ENCODE results near the gene SS18L1.

The SS18L1 gene

GRCh38 chr20:62191781-62192559, 48.4 kb downstream of the SS18L1 start:
- peaks cover 10% of the 10 kb centered on the region; the same call in 1 of the 2 replicates for H3K36me3 ChIP-seq (ENCODE audit: insufficient read depth, low read length)
- no peak for TF ChIP-seq FOXP2 (optimal IDR thresholded peaks at IDR 0.05; ENCODE audit: control extremely low read depth, extremely low read length, insufficient read depth)
- no peak for TF ChIP-seq POLR2AphosphoS5 (IDR thresholded peaks at IDR 0.05; ENCODE audit: borderline replicate concordance, low read depth, low read length)
- no peak for TF ChIP-seq EZH2 (IDR thresholded peaks at IDR 0.05)
- DNase-seq (ENCODE audit: low read depth, low spot score) = no peak
- H3K9me3 ChIP-seq (ENCODE audit: low read depth, low read length) = no peaks in the 10 kb centered on the region
- H3K4me3 ChIP-seq = no peak overlapping the region
- H3K9ac ChIP-seq (ENCODE audit: insufficient read length) = no peak overlapping the region
- H3K27ac ChIP-seq = no peak overlapping the region

GRCh38 chr20:62192635-62193034, 49.1 kb downstream of the SS18L1 start:
- TF ChIP-seq FOXP2 (optimal IDR thresholded peaks at IDR 0.05; ENCODE audit: control extremely low read depth, extremely low read length, insufficient read depth) = no peak
- no peak for TF ChIP-seq POLR2AphosphoS5 (IDR thresholded peaks at IDR 0.05; ENCODE audit: borderline replicate concordance, low read depth, low read length)
- TF ChIP-seq EZH2 (IDR thresholded peaks at IDR 0.05) = no peak
- no peak for DNase-seq (ENCODE audit: low read depth, low spot score)
- H3K9ac ChIP-seq (ENCODE audit: insufficient read length) = no peak overlapping the region
- no peaks in the 10 kb centered on the region for H3K9me3 ChIP-seq (ENCODE audit: low read depth, low read length)
- H3K4me3 ChIP-seq = no peak overlapping the region
- no peak overlapping the region for H3K27ac ChIP-seq
- peaks cover 11% of the 10 kb centered on the region; the same call in 1 of the 2 replicates for H3K36me3 ChIP-seq (ENCODE audit: insufficient read depth, low read length)

DNA sequence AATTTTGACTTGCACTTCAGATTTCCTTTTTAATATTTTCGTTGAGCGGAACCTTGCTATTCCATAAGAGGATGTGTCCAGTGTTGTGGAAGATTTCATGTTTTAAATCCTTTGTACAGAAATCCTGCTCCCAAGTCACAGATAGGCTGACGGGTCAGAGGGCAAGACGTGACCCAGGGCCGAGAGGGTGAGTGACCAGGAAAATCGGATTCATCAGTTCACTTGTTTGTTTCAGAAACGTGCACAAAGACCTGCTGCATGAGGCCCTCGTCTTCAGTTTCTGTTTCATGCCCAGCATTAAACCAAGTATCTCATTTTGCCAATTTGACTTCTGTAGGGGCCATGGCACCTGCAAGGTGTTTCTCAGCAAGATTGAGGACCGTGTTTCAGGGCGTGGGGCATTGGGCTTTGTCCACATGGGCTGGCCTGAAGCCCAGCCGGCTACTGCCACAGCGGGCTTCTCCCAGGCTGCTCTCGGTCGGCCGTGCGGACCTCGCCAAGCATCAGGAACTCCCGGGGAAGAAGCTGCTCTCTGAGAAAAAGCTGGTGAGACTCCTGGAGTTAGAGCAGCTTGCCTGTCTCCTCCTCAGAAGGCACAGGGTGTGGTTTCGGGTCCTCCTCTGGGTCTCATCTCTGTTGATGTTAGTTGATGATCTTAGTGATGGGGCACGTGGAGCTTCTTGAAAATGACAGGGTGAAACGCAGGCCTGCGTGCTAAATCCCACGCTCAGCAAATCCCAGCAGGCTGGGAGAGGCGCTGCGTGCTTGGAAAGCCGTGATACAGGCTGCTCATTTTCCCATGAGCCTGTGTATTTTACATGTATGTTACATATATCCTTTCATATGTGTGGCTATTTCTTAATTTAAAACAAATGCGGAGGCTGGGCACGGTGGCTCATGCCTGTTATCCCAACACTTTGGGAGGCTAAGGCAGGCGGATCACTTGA, 49.8 kb downstream of the SS18L1 start:
- no peak overlapping the region for H3K9ac ChIP-seq (ENCODE audit: insufficient read length)
- peaks cover 18% of the 10 kb centered on the region; the same call in 1 of the 2 replicates for H3K36me3 ChIP-seq (ENCODE audit: insufficient read depth, low read length)
- H3K4me3 ChIP-seq = no peak overlapping the region
- H3K27ac ChIP-seq = no peak overlapping the region
- no peak for DNase-seq (ENCODE audit: low read depth, low spot score)
- H3K9me3 ChIP-seq (ENCODE audit: low read depth, low read length) = no peaks in the 10 kb centered on the region
- TF ChIP-seq EZH2 (IDR thresholded peaks at IDR 0.05) = no peak
- TF ChIP-seq FOXP2 (optimal IDR thresholded peaks at IDR 0.05; ENCODE audit: control extremely low read depth, extremely low read length, insufficient read depth) = no peak

GRCh38 chr20:62195075-62195405, 51.5 kb downstream of the SS18L1 start:
- no peak overlapping the region for H3K4me3 ChIP-seq
- H3K27ac ChIP-seq = no peak overlapping the region
- TF ChIP-seq EZH2 (IDR thresholded peaks at IDR 0.05) (no peak), FOXP2 (optimal IDR thresholded peaks at IDR 0.05; ENCODE audit: control extremely low read depth, extremely low read length, insufficient read depth) (no peak), POLR2AphosphoS5 (IDR thresholded peaks at IDR 0.05; ENCODE audit: borderline replicate concordance, low read depth, low read length) (no peak)
- no peak overlapping the region for H3K9ac ChIP-seq (ENCODE audit: insufficient read length)
- no peaks in the 10 kb centered on the region for H3K9me3 ChIP-seq (ENCODE audit: low read depth, low read length)
- peaks cover 23% of the 10 kb centered on the region; the same call in 1 of the 2 replicates for H3K36me3 ChIP-seq (ENCODE audit: insufficient read depth, low read length)
- DNase-seq (ENCODE audit: low read depth, low spot score) = no peak

DNA sequence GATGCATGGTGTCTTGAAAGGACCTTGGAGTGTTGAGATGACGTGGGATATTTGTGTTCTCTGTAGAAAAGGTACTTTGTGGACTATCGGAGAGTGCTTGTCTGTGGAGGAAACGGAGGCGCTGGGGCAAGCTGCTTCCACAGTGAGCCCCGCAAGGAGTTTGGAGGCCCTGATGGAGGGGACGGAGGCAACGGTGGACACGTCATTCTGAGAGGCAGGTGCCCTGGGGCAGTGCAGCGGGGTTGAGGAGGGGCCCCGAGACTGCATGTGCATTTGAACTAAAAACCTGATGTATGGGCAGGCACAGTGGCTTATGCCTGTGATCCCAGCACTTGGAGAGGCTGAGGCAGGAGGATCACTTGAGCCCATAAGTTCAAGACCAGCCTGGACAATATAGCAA, 52.2 kb downstream of the SS18L1 start:
- peaks cover 30% of the 10 kb centered on the region for H3K36me3 ChIP-seq (ENCODE audit: insufficient read depth, low read length)
- no peak overlapping the region for H3K27ac ChIP-seq
- DNase-seq (ENCODE audit: low read depth, low spot score) = no peak
- no peaks in the 10 kb centered on the region for H3K9me3 ChIP-seq (ENCODE audit: low read depth, low read length)
- TF ChIP-seq POLR2AphosphoS5 (IDR thresholded peaks at IDR 0.05; ENCODE audit: borderline replicate concordance, low read depth, low read length) (no peak), FOXP2 (optimal IDR thresholded peaks at IDR 0.05; ENCODE audit: control extremely low read depth, extremely low read length, insufficient read depth) (no peak), EZH2 (IDR thresholded peaks at IDR 0.05) (no peak)
- H3K9ac ChIP-seq (ENCODE audit: insufficient read length) = no peak overlapping the region
- H3K4me3 ChIP-seq = no peak overlapping the region

DNA sequence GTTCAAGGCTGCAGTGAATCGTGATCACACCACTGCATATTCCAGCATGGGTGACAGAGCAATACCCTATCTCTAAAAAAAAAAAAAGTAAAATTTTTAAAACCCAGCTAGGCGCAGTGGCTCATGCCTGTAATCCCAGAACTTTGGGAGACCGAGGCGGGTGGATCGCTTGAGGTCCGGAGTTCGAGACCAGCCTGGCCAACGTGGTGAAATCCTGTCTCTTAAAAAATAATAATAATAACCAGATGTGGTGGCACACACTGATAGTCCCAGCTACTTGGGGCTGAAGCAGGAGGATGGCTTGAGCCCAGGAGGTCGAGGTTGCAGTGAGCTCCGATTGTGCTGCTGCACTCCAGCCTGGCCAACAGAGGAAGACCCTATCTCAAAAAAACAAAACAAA, 52.7 kb downstream of the SS18L1 start:
- H3K9me3 ChIP-seq (ENCODE audit: low read depth, low read length) = no peaks in the 10 kb centered on the region
- DNase-seq (ENCODE audit: low read depth, low spot score) = no peak
- H3K9ac ChIP-seq (ENCODE audit: insufficient read length) = no peak overlapping the region
- no peak overlapping the region for H3K4me3 ChIP-seq
- TF ChIP-seq POLR2AphosphoS5 (IDR thresholded peaks at IDR 0.05; ENCODE audit: borderline replicate concordance, low read depth, low read length) = no peak
- no peak for TF ChIP-seq EZH2 (IDR thresholded peaks at IDR 0.05)
- no peak for TF ChIP-seq FOXP2 (optimal IDR thresholded peaks at IDR 0.05; ENCODE audit: control extremely low read depth, extremely low read length, insufficient read depth)
- H3K27ac ChIP-seq = no peak overlapping the region
- H3K36me3 ChIP-seq (ENCODE audit: insufficient read depth, low read length) = peaks cover 34% of the 10 kb centered on the region

- Histone ChIP-seq H3K36me3 (ENCODE audit: insufficient read depth, low read length) (peaks cover 34% of the 10 kb centered on the region), H3K4me3 (no peak overlapping the region)
- DNase-seq (ENCODE audit: low read depth, low spot score) = no peak
These were observed 53.7 kb downstream of the SS18L1 start for GRCh38 chr20:62197311-62197710.

GRCh38 chr20:62197801-62198200, 54.2 kb downstream of the SS18L1 start:
- peaks cover 34% of the 10 kb centered on the region for H3K36me3 ChIP-seq (ENCODE audit: insufficient read depth, low read length)
- no peak for DNase-seq (ENCODE audit: low read depth, low spot score)
- H3K9me3 ChIP-seq (ENCODE audit: low read depth, low read length) = no peaks in the 10 kb centered on the region
- no peak overlapping the region for H3K27ac ChIP-seq
- TF ChIP-seq POLR2AphosphoS5 (IDR thresholded peaks at IDR 0.05; ENCODE audit: borderline replicate concordance, low read depth, low read length) (no peak), EZH2 (IDR thresholded peaks at IDR 0.05) (no peak), FOXP2 (optimal IDR thresholded peaks at IDR 0.05; ENCODE audit: control extremely low read depth, extremely low read length, insufficient read depth) (no peak)
- no peak overlapping the region for H3K4me3 ChIP-seq
- no peak overlapping the region for H3K9ac ChIP-seq (ENCODE audit: insufficient read length)

More at GRCh38 chr20:62197311-62197710, 53.7 kb downstream of the SS18L1 start:
- Histone ChIP-seq H3K9me3 (ENCODE audit: low read depth, low read length) (no peaks in the 10 kb centered on the region), H3K27ac (no peak overlapping the region), H3K9ac (ENCODE audit: insufficient read length) (no peak overlapping the region)
- TF ChIP-seq POLR2AphosphoS5 (IDR thresholded peaks at IDR 0.05; ENCODE audit: borderline replicate concordance, low read depth, low read length) = no peak
- TF ChIP-seq FOXP2 (optimal IDR thresholded peaks at IDR 0.05; ENCODE audit: control extremely low read depth, extremely low read length, insufficient read depth) = no peak
- TF ChIP-seq EZH2 (IDR thresholded peaks at IDR 0.05) = no peak

Measured in SK-N-MC (cell line).